H1 (cell line): ENCODE data around the gene GRIK1.

Source experiments
- CHD1 ChIP-seq: IDR thresholded peaks from 2 replicates; pipeline ENCODE4 v1.6.1; 2012; ENCODE audit warnings: low read depth, low read length, improper control_type of control experiment
- EP300 ChIP-seq, 2 experiments: IDR thresholded peaks; 1 replicate in 1 of 2; 2 replicates in 1 of 2; pipeline ENCODE4 v1.6.1; 2011 to 2012; ENCODE audit warnings: low read depth in 2 of 2, low read length in 2 of 2, mild to moderate bottlenecking in 2 of 2, borderline replicate concordance in 1 of 2, inconsistent platforms in 1 of 2, moderate library complexity in 1 of 2
- EZH2 ChIP-seq: fragments of 200-600 bp; sonication (generic); IDR thresholded peaks from 2 replicates; pipeline ENCODE4 v1.7.1; 2012; ENCODE audit warnings: low read depth, mild to moderate bottlenecking, moderate library complexity, low read length, inconsistent platforms; ENCODE audit not compliant: severe bottlenecking
- JUND ChIP-seq: IDR thresholded peaks from 2 replicates; pipeline ENCODE4 v1.6.1; 2011; ENCODE audit warnings: mild to moderate bottlenecking, improper control_type of control experiment, low read length
- KDM5A ChIP-seq: fragments of 200-600 bp; IDR thresholded peaks from 2 replicates; pipeline ENCODE4 v1.7.1; 2012; ENCODE audit warnings: mild to moderate bottlenecking, low read length, inconsistent platforms, mixed read lengths
- MAFK ChIP-seq: IDR thresholded peaks from 2 replicates; pipeline ENCODE4 v1.6.1; 2012; ENCODE audit warnings: low read depth, mild to moderate bottlenecking, improper control_type of control experiment, low read length
- PHF8 ChIP-seq: fragments of 200-600 bp; sonication (generic); conservative IDR thresholded peaks from 2 replicates; pipeline ENCODE4 v1.7.1; 2012; ENCODE audit warnings: low read depth, mild to moderate bottlenecking, inconsistent platforms, low read length, moderate library complexity
- POLR2A ChIP-seq, 2 experiments: IDR thresholded peaks; 1 replicate in 1 of 2; 2 replicates in 1 of 2; pipeline ENCODE4 v1.6.1; 2011; ENCODE audit warnings: low read depth in 2 of 2, low read length in 2 of 2, mild to moderate bottlenecking in 2 of 2; ENCODE audit errors: control extremely low read depth in 1 of 2
- SP1 ChIP-seq: IDR thresholded peaks from 2 replicates; pipeline ENCODE4 v1.6.1; 2011; ENCODE audit warnings: low read depth, low read length
- TBP ChIP-seq: IDR thresholded peaks from 2 replicates; pipeline ENCODE4 v1.6.1; 2011; ENCODE audit warnings: low read depth, low read length, improper control_type of control experiment
- TF ChIP-seq, protein P1 (sequence below), 3 experiments: IDR thresholded peaks; 1 replicate in 2 of 3; 2 replicates in 1 of 3; pipeline versions ENCODE4 v1.5.1 to v1.6.1; 2011; ENCODE audit warnings: low read length in 3 of 3, mild to moderate bottlenecking in 3 of 3, inconsistent platforms in 2 of 3, low read depth in 1 of 3, moderate library complexity in 1 of 3; ENCODE audit not compliant: insufficient read depth in 1 of 3; ENCODE audit errors: control extremely low read depth in 1 of 3
- TF ChIP-seq, protein P2 (sequence below): fragments of 300-600 bp; sonication (generic); IDR thresholded peaks from 2 replicates; pipeline ENCODE4 v1.7.1; 2012; ENCODE audit warnings: low read length, moderate library complexity, mild to moderate bottlenecking, inconsistent platforms; ENCODE audit not compliant: insufficient replicate concordance
- TF ChIP-seq, protein P3 (sequence below): IDR thresholded peaks from 2 replicates; pipeline ENCODE4 v1.6.1; 2012; ENCODE audit warnings: inconsistent platforms
- TF ChIP-seq, protein P4 (sequence below): IDR thresholded peaks from 2 replicates; pipeline ENCODE4 v1.6.1; 2011; ENCODE audit warnings: low read depth, mild to moderate bottlenecking, low read length; ENCODE audit not compliant: insufficient read depth

DNA sequence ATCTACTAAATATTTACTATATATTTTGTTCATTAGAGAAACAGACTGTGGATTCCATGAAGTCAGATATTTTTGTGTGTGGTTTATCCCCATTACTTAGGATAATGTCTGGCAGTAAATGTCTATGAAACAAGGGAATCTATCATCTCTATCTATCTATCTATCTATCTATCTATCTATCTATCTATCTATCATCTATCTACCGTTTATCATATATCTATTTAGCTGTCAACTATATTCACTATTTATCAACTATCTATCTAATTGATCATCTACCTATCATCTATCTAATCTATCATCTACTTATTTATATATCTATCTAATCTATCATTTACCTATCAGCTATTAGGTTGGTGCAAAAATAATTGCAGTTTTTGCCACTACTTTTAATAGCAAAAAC is 255.7 kb downstream of the GRIK1 start:
- TF ChIP-seq, protein P1, sequence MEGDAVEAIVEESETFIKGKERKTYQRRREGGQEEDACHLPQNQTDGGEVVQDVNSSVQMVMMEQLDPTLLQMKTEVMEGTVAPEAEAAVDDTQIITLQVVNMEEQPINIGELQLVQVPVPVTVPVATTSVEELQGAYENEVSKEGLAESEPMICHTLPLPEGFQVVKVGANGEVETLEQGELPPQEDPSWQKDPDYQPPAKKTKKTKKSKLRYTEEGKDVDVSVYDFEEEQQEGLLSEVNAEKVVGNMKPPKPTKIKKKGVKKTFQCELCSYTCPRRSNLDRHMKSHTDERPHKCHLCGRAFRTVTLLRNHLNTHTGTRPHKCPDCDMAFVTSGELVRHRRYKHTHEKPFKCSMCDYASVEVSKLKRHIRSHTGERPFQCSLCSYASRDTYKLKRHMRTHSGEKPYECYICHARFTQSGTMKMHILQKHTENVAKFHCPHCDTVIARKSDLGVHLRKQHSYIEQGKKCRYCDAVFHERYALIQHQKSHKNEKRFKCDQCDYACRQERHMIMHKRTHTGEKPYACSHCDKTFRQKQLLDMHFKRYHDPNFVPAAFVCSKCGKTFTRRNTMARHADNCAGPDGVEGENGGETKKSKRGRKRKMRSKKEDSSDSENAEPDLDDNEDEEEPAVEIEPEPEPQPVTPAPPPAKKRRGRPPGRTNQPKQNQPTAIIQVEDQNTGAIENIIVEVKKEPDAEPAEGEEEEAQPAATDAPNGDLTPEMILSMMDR (IDR thresholded peaks at IDR 0.05; ENCODE audit: control extremely low read depth in 1 of 3, insufficient read depth in 1 of 3, low read depth in 1 of 3, low read length in 3 of 3) = no peak
- TF ChIP-seq, protein P2, sequence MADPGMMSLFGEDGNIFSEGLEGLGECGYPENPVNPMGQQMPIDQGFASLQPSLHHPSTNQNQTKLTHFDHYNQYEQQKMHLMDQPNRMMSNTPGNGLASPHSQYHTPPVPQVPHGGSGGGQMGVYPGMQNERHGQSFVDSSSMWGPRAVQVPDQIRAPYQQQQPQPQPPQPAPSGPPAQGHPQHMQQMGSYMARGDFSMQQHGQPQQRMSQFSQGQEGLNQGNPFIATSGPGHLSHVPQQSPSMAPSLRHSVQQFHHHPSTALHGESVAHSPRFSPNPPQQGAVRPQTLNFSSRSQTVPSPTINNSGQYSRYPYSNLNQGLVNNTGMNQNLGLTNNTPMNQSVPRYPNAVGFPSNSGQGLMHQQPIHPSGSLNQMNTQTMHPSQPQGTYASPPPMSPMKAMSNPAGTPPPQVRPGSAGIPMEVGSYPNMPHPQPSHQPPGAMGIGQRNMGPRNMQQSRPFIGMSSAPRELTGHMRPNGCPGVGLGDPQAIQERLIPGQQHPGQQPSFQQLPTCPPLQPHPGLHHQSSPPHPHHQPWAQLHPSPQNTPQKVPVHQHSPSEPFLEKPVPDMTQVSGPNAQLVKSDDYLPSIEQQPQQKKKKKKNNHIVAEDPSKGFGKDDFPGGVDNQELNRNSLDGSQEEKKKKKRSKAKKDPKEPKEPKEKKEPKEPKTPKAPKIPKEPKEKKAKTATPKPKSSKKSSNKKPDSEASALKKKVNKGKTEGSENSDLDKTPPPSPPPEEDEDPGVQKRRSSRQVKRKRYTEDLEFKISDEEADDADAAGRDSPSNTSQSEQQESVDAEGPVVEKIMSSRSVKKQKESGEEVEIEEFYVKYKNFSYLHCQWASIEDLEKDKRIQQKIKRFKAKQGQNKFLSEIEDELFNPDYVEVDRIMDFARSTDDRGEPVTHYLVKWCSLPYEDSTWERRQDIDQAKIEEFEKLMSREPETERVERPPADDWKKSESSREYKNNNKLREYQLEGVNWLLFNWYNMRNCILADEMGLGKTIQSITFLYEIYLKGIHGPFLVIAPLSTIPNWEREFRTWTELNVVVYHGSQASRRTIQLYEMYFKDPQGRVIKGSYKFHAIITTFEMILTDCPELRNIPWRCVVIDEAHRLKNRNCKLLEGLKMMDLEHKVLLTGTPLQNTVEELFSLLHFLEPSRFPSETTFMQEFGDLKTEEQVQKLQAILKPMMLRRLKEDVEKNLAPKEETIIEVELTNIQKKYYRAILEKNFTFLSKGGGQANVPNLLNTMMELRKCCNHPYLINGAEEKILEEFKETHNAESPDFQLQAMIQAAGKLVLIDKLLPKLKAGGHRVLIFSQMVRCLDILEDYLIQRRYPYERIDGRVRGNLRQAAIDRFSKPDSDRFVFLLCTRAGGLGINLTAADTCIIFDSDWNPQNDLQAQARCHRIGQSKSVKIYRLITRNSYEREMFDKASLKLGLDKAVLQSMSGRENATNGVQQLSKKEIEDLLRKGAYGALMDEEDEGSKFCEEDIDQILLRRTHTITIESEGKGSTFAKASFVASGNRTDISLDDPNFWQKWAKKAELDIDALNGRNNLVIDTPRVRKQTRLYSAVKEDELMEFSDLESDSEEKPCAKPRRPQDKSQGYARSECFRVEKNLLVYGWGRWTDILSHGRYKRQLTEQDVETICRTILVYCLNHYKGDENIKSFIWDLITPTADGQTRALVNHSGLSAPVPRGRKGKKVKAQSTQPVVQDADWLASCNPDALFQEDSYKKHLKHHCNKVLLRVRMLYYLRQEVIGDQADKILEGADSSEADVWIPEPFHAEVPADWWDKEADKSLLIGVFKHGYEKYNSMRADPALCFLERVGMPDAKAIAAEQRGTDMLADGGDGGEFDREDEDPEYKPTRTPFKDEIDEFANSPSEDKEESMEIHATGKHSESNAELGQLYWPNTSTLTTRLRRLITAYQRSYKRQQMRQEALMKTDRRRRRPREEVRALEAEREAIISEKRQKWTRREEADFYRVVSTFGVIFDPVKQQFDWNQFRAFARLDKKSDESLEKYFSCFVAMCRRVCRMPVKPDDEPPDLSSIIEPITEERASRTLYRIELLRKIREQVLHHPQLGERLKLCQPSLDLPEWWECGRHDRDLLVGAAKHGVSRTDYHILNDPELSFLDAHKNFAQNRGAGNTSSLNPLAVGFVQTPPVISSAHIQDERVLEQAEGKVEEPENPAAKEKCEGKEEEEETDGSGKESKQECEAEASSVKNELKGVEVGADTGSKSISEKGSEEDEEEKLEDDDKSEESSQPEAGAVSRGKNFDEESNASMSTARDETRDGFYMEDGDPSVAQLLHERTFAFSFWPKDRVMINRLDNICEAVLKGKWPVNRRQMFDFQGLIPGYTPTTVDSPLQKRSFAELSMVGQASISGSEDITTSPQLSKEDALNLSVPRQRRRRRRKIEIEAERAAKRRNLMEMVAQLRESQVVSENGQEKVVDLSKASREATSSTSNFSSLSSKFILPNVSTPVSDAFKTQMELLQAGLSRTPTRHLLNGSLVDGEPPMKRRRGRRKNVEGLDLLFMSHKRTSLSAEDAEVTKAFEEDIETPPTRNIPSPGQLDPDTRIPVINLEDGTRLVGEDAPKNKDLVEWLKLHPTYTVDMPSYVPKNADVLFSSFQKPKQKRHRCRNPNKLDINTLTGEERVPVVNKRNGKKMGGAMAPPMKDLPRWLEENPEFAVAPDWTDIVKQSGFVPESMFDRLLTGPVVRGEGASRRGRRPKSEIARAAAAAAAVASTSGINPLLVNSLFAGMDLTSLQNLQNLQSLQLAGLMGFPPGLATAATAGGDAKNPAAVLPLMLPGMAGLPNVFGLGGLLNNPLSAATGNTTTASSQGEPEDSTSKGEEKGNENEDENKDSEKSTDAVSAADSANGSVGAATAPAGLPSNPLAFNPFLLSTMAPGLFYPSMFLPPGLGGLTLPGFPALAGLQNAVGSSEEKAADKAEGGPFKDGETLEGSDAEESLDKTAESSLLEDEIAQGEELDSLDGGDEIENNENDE = no peak
- TF ChIP-seq JUND (no peak), EZH2 (no peak), MAFK (no peak), PHF8 (no peak), EP300 (IDR thresholded peaks at IDR 0.05; ENCODE audit: borderline replicate concordance in 1 of 2, low read depth in 2 of 2, low read length in 2 of 2) (no peak), CHD1 (no peak), SP1 (no peak), KDM5A (no peak), POLR2A (IDR thresholded peaks at IDR 0.05; ENCODE audit: control extremely low read depth in 1 of 2, low read depth in 2 of 2, low read length in 2 of 2) (no peak), TBP (no peak)
- TF ChIP-seq, protein P3, sequence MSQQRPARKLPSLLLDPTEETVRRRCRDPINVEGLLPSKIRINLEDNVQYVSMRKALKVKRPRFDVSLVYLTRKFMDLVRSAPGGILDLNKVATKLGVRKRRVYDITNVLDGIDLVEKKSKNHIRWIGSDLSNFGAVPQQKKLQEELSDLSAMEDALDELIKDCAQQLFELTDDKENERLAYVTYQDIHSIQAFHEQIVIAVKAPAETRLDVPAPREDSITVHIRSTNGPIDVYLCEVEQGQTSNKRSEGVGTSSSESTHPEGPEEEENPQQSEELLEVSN = no peak
- TF ChIP-seq, protein P4, sequence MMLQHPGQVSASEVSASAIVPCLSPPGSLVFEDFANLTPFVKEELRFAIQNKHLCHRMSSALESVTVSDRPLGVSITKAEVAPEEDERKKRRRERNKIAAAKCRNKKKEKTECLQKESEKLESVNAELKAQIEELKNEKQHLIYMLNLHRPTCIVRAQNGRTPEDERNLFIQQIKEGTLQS = no peak
